Body of pancreas (tissue), 4 donors: Measurements from ENCODE around the gene PNKP. TPM values are rescaled to one million over a fixed set of nuclear protein-coding genes. Genes with fewer than 3 reads are reported as not detected.

Source experiments
- ATAC-seq: fragments of 150-250 bp; one replicate; pipeline ENCODE4 v1.9.1; 2016
- DNase-seq, 4 donors: peaks; one replicate each; pipeline ENCODE4 v3.0.0-alpha.2; 2019
- H3K27ac ChIP-seq, 4 donors: fragments of 200-600 bp; sonication (generic); 1 replicate in 3 of 4; 2 replicates in 1 of 4; pipeline versions ENCODE4 v1.5.1 to v1.6.1; 2016 to 2019; ENCODE audit warnings: mild to moderate bottlenecking in 1 of 4, mixed read lengths in 1 of 4, moderate library complexity in 1 of 4
- H3K27me3 ChIP-seq, 2 donors: fragments of 200-600 bp; sonication (generic); one replicate each; pipeline ENCODE4 v1.6.0; 2016; ENCODE audit warnings: mild to moderate bottlenecking in 1 of 2
- H3K36me3 ChIP-seq, 2 donors: fragments of 200-600 bp; sonication (generic); replicated peaks in 1 of 2; 2 replicates each; pipeline ENCODE4 v1.5.1; 2016; ENCODE audit warnings: low read depth in 2 of 2; ENCODE audit not compliant: insufficient read depth in 1 of 2
- H3K4me1 ChIP-seq: fragments of 200-600 bp; sonication (generic); one replicate; pipeline ENCODE4 v1.6.0; 2016
- H3K4me3 ChIP-seq, 2 donors: fragments of 200-600 bp; sonication (generic); 1 replicate in 1 of 2; 2 replicates in 1 of 2; pipeline ENCODE4 v1.5.1; 2016 to 2019
- H3K9me3 ChIP-seq, 3 donors: fragments of 200-600 bp; sonication (generic); 1 replicate in 2 of 3; 2 replicates in 1 of 3; pipeline ENCODE4 v1.5.1; 2016
- CTCF ChIP-seq, 7 experiments: fragments of 450-650 bp in 4 of 7; fragments of 200-600 bp in 3 of 7; sonication (generic) in 3 of 7; IDR thresholded peaks; one replicate each; pipeline ENCODE4 v1.5.1; 2016 to 2019; ENCODE audit warnings: antibody characterized with exemption in 7 of 7
- POLR2A ChIP-seq, 3 donors: fragments of 450-650 bp; IDR thresholded peaks; one replicate each; pipeline ENCODE4 v1.6.1; 2016; ENCODE audit warnings: antibody characterized with exemption in 3 of 3, mild to moderate bottlenecking in 2 of 3
- WGBS, 2 donors: methylation state at CpG; one replicate each; pipeline ENCODE4 v1.1.5; 2017; 5-methylcytosine and 5-hydroxymethylcytosine counted together
- intact Hi-C: fragments of 100-400 bp; cut with DNase I; formaldehyde crosslinking; loops from one replicate; pipeline ENCODE4 v1.15.1; 2023
- total RNA-seq, 2 donors: library from RNA; depleted of rRNA; stranded (reverse); fragments of >200 nt; gene quantifications; one replicate each; pipeline ENCODE4 v1.1.0, GENCODE V29; 2016

Gene PNKP
- total RNA-seq, 2 donors from 2014 or later = 59.7 to 122 TPM

- no peaks in the 10 kb centered on the region for H3K27me3 ChIP-seq
- H3K27ac ChIP-seq = no peak overlapping the region
- WGBS, 2 donors = 91 to 92% methylated on average over 25 to 31 of the region's 31 CpGs
- H3K4me3 ChIP-seq = no peak overlapping the region
- peaks cover 36 to 42% of the 10 kb centered on the region in 2 donors for H3K36me3 ChIP-seq
- H3K9me3 ChIP-seq = no peaks in the 10 kb centered on the region
- no peak for ATAC-seq
- DNase-seq = peak in 1 of 4 donors; percentile 11
- intact Hi-C loops = no loop called here
- peaks cover 10% of the 10 kb centered on the region for H3K4me1 ChIP-seq
- TF ChIP-seq CTCF (IDR thresholded peaks at IDR 0.05) (no peak), POLR2A (IDR thresholded peaks at IDR 0.05) (no peak)
These were observed 14.5 kb upstream of the PNKP start for GRCh38 chr19:49881672-49882394.

- H3K27ac ChIP-seq = no peak overlapping the region
- WGBS, 2 donors = 95 to 96% methylated on average over 5 to 17 of the region's 17 CpGs
- TF ChIP-seq CTCF (IDR thresholded peaks at IDR 0.05) (no peak), POLR2A (IDR thresholded peaks at IDR 0.05) (no peak)
- intact Hi-C loops = no loop called here
- peak in 1 of 4 donors; percentile 8 for DNase-seq
- no peaks in the 10 kb centered on the region for H3K9me3 ChIP-seq
- ATAC-seq = no peak
- peaks cover 10% of the 10 kb centered on the region for H3K4me1 ChIP-seq
- H3K36me3 ChIP-seq = peaks cover 36 to 42% of the 10 kb centered on the region in 2 donors
- H3K27me3 ChIP-seq = no peaks in the 10 kb centered on the region
- no peak overlapping the region for H3K4me3 ChIP-seq
These were observed 13.8 kb upstream of the PNKP start for GRCh38 chr19:49881186-49881585.

- intact Hi-C loops = no loop called here
- 80 to 91% methylated on average over 9 to 10 of the region's 10 CpGs for WGBS, 2 donors
- DNase-seq = peak in 1 of 4 donors; percentile 11
These were observed 12.9 kb upstream of the PNKP start for GRCh38 chr19:49880162-49880869.

GRCh38 chr19:49879243-49879963 is 12.0 kb upstream of the PNKP start:
- Histone ChIP-seq H3K4me3 (no peak overlapping the region), H3K4me1 (peaks cover 24% of the 10 kb centered on the region), H3K27me3 (no peaks in the 10 kb centered on the region), H3K27ac (no peak overlapping the region), H3K9me3 (no peaks in the 10 kb centered on the region), H3K36me3 (peaks cover 30 to 38% of the 10 kb centered on the region in 2 donors)
- DNase-seq (peak in 1 of 4 donors; percentile 14), ATAC-seq (no peak)
- intact Hi-C loops = no loop called here
- TF ChIP-seq POLR2A (IDR thresholded peaks at IDR 0.05) (no peak), CTCF (IDR thresholded peaks at IDR 0.05) (no peak)
- WGBS, 2 donors = 94 to 98% methylated on average over 12 of the region's 12 CpGs

More at GRCh38 chr19:49880162-49880869, 12.9 kb upstream of the PNKP start:
- no peaks in the 10 kb centered on the region for H3K9me3 ChIP-seq
- peaks cover 15% of the 10 kb centered on the region for H3K4me1 ChIP-seq
- TF ChIP-seq POLR2A (IDR thresholded peaks at IDR 0.05) (no peak), CTCF (IDR thresholded peaks at IDR 0.05) (no peak)
- H3K27me3 ChIP-seq = no peaks in the 10 kb centered on the region
- H3K36me3 ChIP-seq = peaks cover 36 to 42% of the 10 kb centered on the region in 2 donors
- no peak overlapping the region for H3K27ac ChIP-seq
- no peak for ATAC-seq
- no peak overlapping the region for H3K4me3 ChIP-seq
